Measurements from ENCODE around the gene QSER1.
A peak's percentile ranks its signal among the peaks of the same experiment; 100 is the strongest.

The QSER1 gene

GRCh38 chr11:33016654-33017053, 124.0 kb downstream of the QSER1 start:
- no peak for TF ChIP-seq CTCF (IDR thresholded peaks at IDR 0.05; ENCODE audit: low read depth, low read length)
- H3K4me3 ChIP-seq (ENCODE audit: low read depth, low read length), result peak overlapping the region; percentile 66

GRCh38 chr11:33017478-33017877, 124.9 kb downstream of the QSER1 start:
- TF ChIP-seq CTCF (IDR thresholded peaks at IDR 0.05; ENCODE audit: low read depth, low read length), result no peak
- peak overlapping the region; percentile 13; the same call in 1 of the 2 replicates for H3K4me3 ChIP-seq (ENCODE audit: low read depth, low read length)

- no peak for TF ChIP-seq CTCF (IDR thresholded peaks at IDR 0.05; ENCODE audit: low read depth, low read length)
- H3K4me3 ChIP-seq (ENCODE audit: low read depth, low read length), result no peak overlapping the region
Observed at GRCh38 chr11:33017965-33018364, 125.4 kb downstream of the QSER1 start.

GRCh38 chr11:33018840-33019239, 126.2 kb downstream of the QSER1 start:
- H3K4me3 ChIP-seq (ENCODE audit: low read depth, low read length), result no peak overlapping the region
- TF ChIP-seq CTCF (IDR thresholded peaks at IDR 0.05; ENCODE audit: low read depth, low read length), result no peak

GRCh38 chr11:33021501-33021900, 128.9 kb downstream of the QSER1 start:
- H3K4me3 ChIP-seq (ENCODE audit: low read depth, low read length), result no peak overlapping the region
- TF ChIP-seq CTCF (IDR thresholded peaks at IDR 0.05; ENCODE audit: low read depth, low read length), result no peak

- H3K4me3 ChIP-seq (ENCODE audit: low read depth, low read length), result no peak overlapping the region
- TF ChIP-seq CTCF (IDR thresholded peaks at IDR 0.05; ENCODE audit: low read depth, low read length), result no peak
Observed at GRCh38 chr11:33021937-33022336, 129.3 kb downstream of the QSER1 start.

- H3K4me3 ChIP-seq (ENCODE audit: low read depth, low read length), result no peak overlapping the region
- TF ChIP-seq CTCF (IDR thresholded peaks at IDR 0.05; ENCODE audit: low read depth, low read length), result no peak
Observed at GRCh38 chr11:33025339-33025722, 132.7 kb downstream of the QSER1 start.

All from WI38 (cell line).